CD8-positive, alpha-beta memory T cell (primary cell): ENCODE results near the gene REPS1. TPM values are rescaled to one million over a fixed set of nuclear protein-coding genes. Genes with fewer than 3 reads are reported as not detected.

ENCODE experiments used
- CTCF ChIA-PET: fragments of 350-600 bp; sonication (Branson Sonifier 250); formaldehyde crosslinking; loops from one replicate; lab custom pipeline; 2021; ENCODE audit warnings: antibody characterized with exemption; lab: Charles Lee
- POLR2A ChIA-PET: fragments of 350-600 bp; sonication (Branson Sonifier 250); formaldehyde crosslinking; loops from one replicate; lab custom pipeline; 2021; ENCODE audit warnings: antibody characterized with exemption; lab: Charles Lee
- DNase-seq, 5 donors: peaks; one replicate each; pipeline versions ENCODE4 v3.0.0 to v3.0.0-alpha.2; 2020 to 2022; ENCODE audit warnings: mixed read lengths in 1 of 5
- H3K27ac ChIP-seq: one replicate; pipeline ENCODE4 v1.7.0; 2013; ENCODE audit warnings: low read depth, mild to moderate bottlenecking, low read length, moderate library complexity
- H3K27me3 ChIP-seq: 2 replicates; pipeline ENCODE4 v1.7.0; 2013; ENCODE audit warnings: low read length, mild to moderate bottlenecking; ENCODE audit not compliant: insufficient read depth, poor library complexity, severe bottlenecking
- H3K36me3 ChIP-seq: 2 replicates; pipeline ENCODE4 v1.7.0; 2013; ENCODE audit warnings: mild to moderate bottlenecking, low read length, moderate library complexity; ENCODE audit not compliant: insufficient read depth
- H3K4me1 ChIP-seq: 2 replicates; pipeline ENCODE4 v1.7.0; 2013; ENCODE audit warnings: mild to moderate bottlenecking, low read length, moderate library complexity; ENCODE audit not compliant: insufficient read depth
- H3K4me3 ChIP-seq: 2 replicates; pipeline ENCODE4 v1.7.0; 2013; ENCODE audit warnings: mild to moderate bottlenecking, low read length
- H3K9me3 ChIP-seq: 2 replicates; pipeline ENCODE4 v1.7.0; 2013; ENCODE audit warnings: mild to moderate bottlenecking, low read length
- H3K27ac Mint-ChIP-seq, 8 donors: one replicate each; pipeline ENCODE4 v1.8.0; 2020 to 2021; ENCODE audit warnings: mixed read lengths in 8 of 8, mild to moderate bottlenecking in 6 of 8, inconsistent platforms in 3 of 8, moderate library complexity in 3 of 8
- H3K27me3 Mint-ChIP-seq, 2 donors: one replicate each; pipeline ENCODE4 v1.8.0; 2020 to 2021; ENCODE audit warnings: mixed read lengths in 2 of 2, mild to moderate bottlenecking in 1 of 2, moderate library complexity in 1 of 2
- H3K36me3 Mint-ChIP-seq, 3 donors: one replicate each; pipeline ENCODE4 v1.8.0; 2020 to 2021; ENCODE audit warnings: mixed read lengths in 3 of 3, inconsistent platforms in 1 of 3, mild to moderate bottlenecking in 1 of 3
- H3K4me1 Mint-ChIP-seq, 3 donors: one replicate each; pipeline ENCODE4 v1.8.0; 2020 to 2021; ENCODE audit warnings: mixed read lengths in 3 of 3, inconsistent platforms in 1 of 3, mild to moderate bottlenecking in 1 of 3
- H3K4me3 Mint-ChIP-seq, 7 donors: one replicate each; pipeline ENCODE4 v1.8.0; 2020 to 2021; ENCODE audit warnings: mixed read lengths in 7 of 7, mild to moderate bottlenecking in 6 of 7, moderate library complexity in 4 of 7, inconsistent platforms in 2 of 7
- H3K9me3 Mint-ChIP-seq, 5 donors: one replicate each; pipeline ENCODE4 v1.8.0; 2020 to 2022; ENCODE audit warnings: mixed read lengths in 5 of 5, mild to moderate bottlenecking in 3 of 5, moderate library complexity in 2 of 5, inconsistent platforms in 1 of 5
- polyA plus RNA-seq: library from polyadenylated mRNA; unstranded; fragments of 300-500 nt; fragmentation: Illumina TruSeq; gene quantifications from one replicate; pipeline ENCODE4 v1.2.3, GENCODE V29; 2021
- total RNA-seq, 2 experiments: library from RNA; stranded (reverse); gene quantifications; one replicate each; pipeline ENCODE4 v1.2.3, GENCODE V29; 2021

The REPS1 gene
- total and polyA plus RNA-seq, 3 experiments from 2014 or later: 37.3 to 69.5 (median 64.4) TPM

DNA sequence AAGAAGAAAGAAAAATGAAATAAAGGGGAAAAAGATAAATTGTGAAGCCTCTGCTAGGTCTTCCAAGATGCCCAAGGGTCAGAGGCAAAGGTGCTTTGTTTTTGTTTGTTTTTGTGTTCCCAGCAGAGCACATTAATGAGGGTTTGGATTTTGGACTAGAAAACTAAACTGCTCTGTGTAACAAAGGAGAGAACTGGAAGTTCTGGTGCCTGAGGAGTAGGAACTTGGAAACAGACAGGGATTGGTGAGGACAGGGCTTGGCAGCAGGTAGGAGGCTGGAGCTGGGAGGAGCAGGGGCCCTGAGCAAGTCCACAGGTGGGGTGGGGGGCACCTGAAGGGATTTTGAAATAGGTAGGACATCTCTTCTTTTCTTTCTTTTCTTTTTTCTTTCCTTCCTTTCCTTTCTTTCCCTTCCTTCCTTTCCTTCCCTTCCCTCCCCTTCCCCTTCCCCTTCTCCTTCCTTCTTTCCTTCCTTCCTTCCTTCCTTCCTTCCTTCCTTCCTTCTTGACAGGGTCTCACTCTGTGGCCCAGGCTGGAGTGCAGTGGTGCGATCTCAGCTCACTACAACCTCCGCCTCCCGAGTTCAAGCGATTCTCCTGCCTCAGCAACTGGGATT is 25.2 kb upstream of the REPS1 start:
- Histone ChIP-seq H3K27ac (no peak overlapping the region), H3K4me3 (no peak overlapping the region), H3K9me3 (no peaks in the 10 kb centered on the region), H3K27me3 (no peaks in the 10 kb centered on the region), H3K4me1 (no peaks in the 10 kb centered on the region), H3K36me3 (no peaks in the 10 kb centered on the region)
- Mint-ChIP-seq H3K27me3 (peaks cover 4 to 9% of the 10 kb centered on the region in 2 donors), H3K4me1 (no peaks in the 10 kb centered on the region), H3K9me3 (no peaks in the 10 kb centered on the region), H3K27ac (no peak overlapping the region), H3K4me3 (no peak overlapping the region), H3K36me3 (no peaks in the 10 kb centered on the region)
- ChIA-PET POLR2A (no interaction called here), CTCF (interaction anchor here (3.0 kb wide), 1 partner anchor 25 kb away, joined by 8 read pairs; the partner anchor contains the start of gene REPS1)
- no peak for DNase-seq

DNA sequence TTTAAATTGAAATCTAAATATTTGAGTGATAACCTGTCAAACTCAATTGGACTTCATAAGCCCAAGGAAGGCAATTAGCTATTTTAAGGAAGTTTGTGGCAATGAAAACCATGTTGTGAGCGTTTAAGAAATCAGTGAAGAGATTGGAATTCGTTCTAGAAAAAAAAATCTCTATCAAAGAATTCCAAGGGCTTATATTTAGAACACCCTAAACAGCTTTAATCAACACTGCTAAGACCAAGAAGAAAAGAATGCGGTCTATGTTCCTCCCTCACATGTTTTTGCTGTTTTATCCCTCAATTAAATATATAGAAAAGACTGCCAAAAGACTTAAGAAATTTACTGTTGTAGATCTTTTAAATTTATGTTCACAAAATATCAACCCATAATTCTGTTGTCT is 23.9 kb upstream of the REPS1 start:
- H3K4me1 ChIP-seq: no peaks in the 10 kb centered on the region
- ChIA-PET POLR2A (no interaction called here), CTCF (interaction anchor here (3.0 kb wide), 1 partner anchor 23 kb away, joined by 8 read pairs; the partner anchor contains the start of gene REPS1)
- H3K27ac Mint-ChIP-seq: no peak overlapping the region
- H3K36me3 Mint-ChIP-seq: no peaks in the 10 kb centered on the region
- H3K4me1 Mint-ChIP-seq: no peaks in the 10 kb centered on the region
- no peak overlapping the region for H3K4me3 Mint-ChIP-seq
- no peak for DNase-seq
- no peaks in the 10 kb centered on the region for H3K27me3 ChIP-seq
- no peaks in the 10 kb centered on the region for H3K9me3 ChIP-seq
- no peaks in the 10 kb centered on the region for H3K9me3 Mint-ChIP-seq
- H3K27me3 Mint-ChIP-seq: peaks cover 4 to 6% of the 10 kb centered on the region in 2 donors
- H3K27ac ChIP-seq: no peak overlapping the region
- H3K4me3 ChIP-seq: no peak overlapping the region
- H3K36me3 ChIP-seq: no peaks in the 10 kb centered on the region

DNA sequence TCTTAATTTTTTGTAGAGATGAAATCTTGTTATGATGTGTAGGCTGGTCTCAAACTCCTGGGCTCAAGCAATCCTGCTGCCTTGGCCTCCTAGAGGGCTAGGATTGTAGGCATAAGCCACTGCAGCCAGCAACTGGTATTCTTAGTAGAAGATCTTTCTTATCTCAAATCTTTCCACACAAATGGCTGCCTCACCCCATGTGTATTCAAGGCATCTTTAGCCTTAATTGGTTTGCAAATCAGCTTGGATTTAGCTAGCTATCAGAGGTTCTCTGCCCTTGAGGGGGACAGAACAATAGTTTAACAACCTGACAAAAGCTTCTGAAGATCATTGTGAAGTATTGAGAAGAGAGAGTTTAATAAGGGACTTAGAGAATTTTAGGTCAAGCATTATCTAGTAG is 22.6 kb upstream of the REPS1 start:
- no peak overlapping the region for H3K4me3 Mint-ChIP-seq
- CTCF ChIA-PET: interaction anchor here (3.0 kb wide), 1 partner anchor 22 kb away, joined by 8 read pairs; the partner anchor contains the start of gene REPS1
- peaks cover 4 to 6% of the 10 kb centered on the region in 2 donors for H3K27me3 Mint-ChIP-seq
- Histone ChIP-seq H3K4me1 (no peaks in the 10 kb centered on the region), H3K27me3 (no peaks in the 10 kb centered on the region), H3K9me3 (no peaks in the 10 kb centered on the region), H3K4me3 (no peak overlapping the region), H3K27ac (no peak overlapping the region), H3K36me3 (no peaks in the 10 kb centered on the region)
- H3K4me1 Mint-ChIP-seq: no peaks in the 10 kb centered on the region
- no peak overlapping the region for H3K27ac Mint-ChIP-seq
- DNase-seq: no peak
- H3K36me3 Mint-ChIP-seq: no peaks in the 10 kb centered on the region
- H3K9me3 Mint-ChIP-seq: no peaks in the 10 kb centered on the region
- POLR2A ChIA-PET: no interaction called here

DNA sequence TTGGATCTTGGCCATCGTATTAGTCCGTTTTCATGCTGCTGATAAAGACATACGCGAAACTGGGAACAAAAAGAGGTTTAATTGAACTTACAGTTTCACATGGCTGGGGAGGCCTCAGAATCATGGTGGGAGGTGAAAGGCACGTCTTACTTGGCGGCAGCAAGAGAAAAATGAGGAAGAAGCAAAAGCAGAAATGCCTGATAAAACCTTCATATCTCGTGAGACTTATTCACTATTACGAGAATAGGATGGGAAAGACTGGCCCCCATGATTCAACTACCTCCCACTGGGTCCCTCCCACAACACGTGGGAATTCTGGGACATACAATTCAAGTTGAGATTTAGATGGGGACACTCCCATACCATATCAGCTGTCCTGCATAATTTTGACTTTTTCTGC is 20.1 kb upstream of the REPS1 start:
- Histone ChIP-seq H3K36me3 (no peaks in the 10 kb centered on the region), H3K4me1 (no peaks in the 10 kb centered on the region), H3K27ac (no peak overlapping the region), H3K27me3 (no peaks in the 10 kb centered on the region), H3K9me3 (no peaks in the 10 kb centered on the region), H3K4me3 (no peak overlapping the region)
- Mint-ChIP-seq H3K36me3 (peaks cover 0 to 1% (median 0%) of the 10 kb centered on the region in 3 donors), H3K9me3 (no peaks in the 10 kb centered on the region), H3K4me3 (no peak overlapping the region), H3K27ac (no peak overlapping the region), H3K27me3 (peaks cover 3 to 4% of the 10 kb centered on the region in 2 donors), H3K4me1 (no peaks in the 10 kb centered on the region)
- POLR2A ChIA-PET: no interaction called here
- CTCF ChIA-PET: no interaction called here
- DNase-seq: no peak

DNA sequence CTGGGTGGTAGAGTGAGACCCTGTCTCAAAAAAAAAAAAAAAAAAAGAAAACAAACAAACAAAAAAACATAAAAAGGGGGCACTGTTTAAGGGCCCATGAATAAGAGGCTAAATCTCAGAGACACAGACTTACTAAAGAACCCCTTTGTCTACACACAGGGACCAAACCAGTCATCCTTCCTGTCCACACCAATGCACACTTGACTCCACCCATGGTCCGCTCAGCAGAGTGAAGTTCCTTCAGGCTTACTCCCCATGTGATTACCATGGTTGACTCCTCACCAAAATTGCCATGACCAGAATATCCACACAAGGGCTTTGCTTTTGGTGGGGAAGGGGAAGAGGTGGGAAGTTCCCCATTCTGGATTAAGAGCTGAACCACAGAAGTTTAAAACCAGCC is 19.4 kb upstream of the REPS1 start:
- H3K4me1 ChIP-seq: no peaks in the 10 kb centered on the region
- ChIA-PET CTCF (interaction anchor here (0.6 kb wide), 1 partner anchor 126 kb away, joined by 3 read pairs; no protein-coding TSS in a partner anchor), POLR2A (no interaction called here)
- H3K36me3 ChIP-seq: no peaks in the 10 kb centered on the region
- Mint-ChIP-seq H3K27ac (no peak overlapping the region), H3K4me3 (no peak overlapping the region), H3K4me1 (no peaks in the 10 kb centered on the region), H3K27me3 (peaks cover 4% of the 10 kb centered on the region in 2 donors), H3K36me3 (peaks cover 0 to 1% (median 0%) of the 10 kb centered on the region in 3 donors), H3K9me3 (no peaks in the 10 kb centered on the region)
- H3K27ac ChIP-seq: no peak overlapping the region
- no peak for DNase-seq
- no peaks in the 10 kb centered on the region for H3K9me3 ChIP-seq
- no peak overlapping the region for H3K4me3 ChIP-seq
- no peaks in the 10 kb centered on the region for H3K27me3 ChIP-seq

DNA sequence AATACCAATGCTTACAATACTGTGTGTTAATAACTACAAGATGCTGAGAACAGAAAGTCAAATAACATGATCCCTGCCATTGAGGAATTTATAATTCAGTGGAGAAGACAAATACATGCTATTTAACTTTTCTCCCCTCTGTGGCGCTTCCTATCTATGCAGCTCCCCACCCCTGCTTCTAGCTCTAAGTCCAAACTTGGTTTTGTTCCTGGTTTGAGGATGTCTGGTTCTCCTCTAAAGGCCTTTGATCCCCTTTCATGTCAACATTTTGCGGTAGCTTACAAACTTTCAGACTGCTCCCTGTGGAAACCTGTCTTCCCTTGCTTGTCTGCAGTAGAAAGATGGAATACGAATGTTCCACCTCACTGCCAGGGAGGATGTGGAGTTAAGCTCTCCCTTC is 18.4 kb upstream of the REPS1 start:
- Histone ChIP-seq H3K4me1 (no peaks in the 10 kb centered on the region), H3K36me3 (no peaks in the 10 kb centered on the region), H3K27me3 (no peaks in the 10 kb centered on the region), H3K27ac (no peak overlapping the region), H3K9me3 (no peaks in the 10 kb centered on the region), H3K4me3 (no peak overlapping the region)
- H3K27me3 Mint-ChIP-seq: peaks cover 2 to 8% of the 10 kb centered on the region in 2 donors
- ChIA-PET POLR2A (no interaction called here), CTCF (no interaction called here)
- no peaks in the 10 kb centered on the region for H3K9me3 Mint-ChIP-seq
- no peak overlapping the region for H3K27ac Mint-ChIP-seq
- peaks cover 0 to 1% (median 0%) of the 10 kb centered on the region in 3 donors for H3K36me3 Mint-ChIP-seq
- H3K4me1 Mint-ChIP-seq: no peaks in the 10 kb centered on the region
- no peak overlapping the region for H3K4me3 Mint-ChIP-seq
- DNase-seq: no peak

DNA sequence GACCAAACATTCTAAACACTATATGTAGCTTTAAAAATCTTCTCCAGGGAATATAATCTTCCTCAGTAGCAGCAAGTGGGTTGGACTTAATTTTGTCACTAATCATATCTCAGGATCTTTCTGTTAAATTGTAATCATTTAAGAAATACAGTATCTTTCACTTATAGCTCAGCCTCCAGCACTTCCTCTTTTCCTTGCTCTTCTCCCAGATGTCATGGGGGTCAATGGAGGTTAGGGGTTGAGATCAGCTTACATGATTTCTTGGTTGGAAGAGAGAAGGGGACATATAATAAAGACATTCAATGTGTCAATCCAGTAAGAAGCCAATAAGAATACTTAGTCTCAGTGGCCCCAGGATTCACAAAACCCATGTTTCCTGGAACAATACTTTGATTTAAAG is 15.7 kb upstream of the REPS1 start:
- no peaks in the 10 kb centered on the region for H3K4me1 ChIP-seq
- ChIA-PET POLR2A (interaction anchor here (1.0 kb wide), 1 partner anchor 26 kb away, joined by 3 read pairs; no protein-coding TSS in a partner anchor), CTCF (no interaction called here)
- Mint-ChIP-seq H3K9me3 (no peaks in the 10 kb centered on the region), H3K4me1 (no peaks in the 10 kb centered on the region), H3K27ac (no peak overlapping the region), H3K4me3 (no peak overlapping the region), H3K27me3 (peaks cover 3 to 8% of the 10 kb centered on the region in 2 donors), H3K36me3 (peaks cover 0 to 1% (median 0%) of the 10 kb centered on the region in 3 donors)
- no peak overlapping the region for H3K4me3 ChIP-seq
- H3K27ac ChIP-seq: no peak overlapping the region
- H3K36me3 ChIP-seq: no peaks in the 10 kb centered on the region
- no peaks in the 10 kb centered on the region for H3K9me3 ChIP-seq
- no peak for DNase-seq
- H3K27me3 ChIP-seq: no peaks in the 10 kb centered on the region

- Mint-ChIP-seq H3K27me3 (peaks cover 3 to 8% of the 10 kb centered on the region in 2 donors), H3K4me1 (no peaks in the 10 kb centered on the region), H3K36me3 (peaks cover 0 to 2% (median 0%) of the 10 kb centered on the region in 3 donors), H3K4me3 (no peak overlapping the region), H3K9me3 (no peaks in the 10 kb centered on the region), H3K27ac (no peak overlapping the region)
- no peaks in the 10 kb centered on the region for H3K27me3 ChIP-seq
- H3K4me3 ChIP-seq: no peak overlapping the region
- H3K9me3 ChIP-seq: no peaks in the 10 kb centered on the region
- no peaks in the 10 kb centered on the region for H3K4me1 ChIP-seq
- H3K27ac ChIP-seq: no peak overlapping the region
- no peak for DNase-seq
- ChIA-PET POLR2A (no interaction called here), CTCF (interaction anchor here (0.6 kb wide), 1 partner anchor 11 kb away, joined by 3 read pairs; no protein-coding TSS in a partner anchor)
- no peaks in the 10 kb centered on the region for H3K36me3 ChIP-seq
These were observed 12.1 kb upstream of the REPS1 start for GRCh38 chr6:138999949-139000725.
